GM19035 (cell line): ENCODE measurements around the gene KATNBL1.

Experiments
- ATAC-seq: cut with Tn5 transposase; IDR thresholded peaks from one replicate; pipeline ENCODE4 v1.9.1; 2021; ENCODE audit not compliant: unreplicated experiment

The KATNBL1 gene

GRCh38 chr15:34209421-34210282 lies at the start of gene KATNBL1:
Gene KATNBL1, minus strand, starts transcription at chr15:34210096. Its CDS starts 46,420 bp downstream, at chr15:34163676.
- ATAC-seq, result peak; percentile 90

GRCh38 chr15:34259566-34259965 lies 49.7 kb upstream of the KATNBL1 start:
- no peak for ATAC-seq

GRCh38 chr15:34258151-34258550 lies 48.3 kb upstream of the KATNBL1 start:
- no peak for ATAC-seq

- ATAC-seq, result no peak
Observed at GRCh38 chr15:34252545-34252944, 42.6 kb upstream of the KATNBL1 start.

- no peak for ATAC-seq
Observed at GRCh38 chr15:34248190-34248589, 38.3 kb upstream of the KATNBL1 start.

GRCh38 chr15:34246276-34246976 lies 36.5 kb upstream of the KATNBL1 start:
- ATAC-seq, result no peak

GRCh38 chr15:34243226-34243625 lies 33.3 kb upstream of the KATNBL1 start:
- no peak for ATAC-seq

- no peak for ATAC-seq
Observed at GRCh38 chr15:34242331-34242710, 32.4 kb upstream of the KATNBL1 start.

GRCh38 chr15:34241376-34242330 lies 31.8 kb upstream of the KATNBL1 start:
- ATAC-seq, result peak; percentile 68

GRCh38 chr15:34240537-34240936 lies 30.6 kb upstream of the KATNBL1 start:
- ATAC-seq, result no peak

GRCh38 chr15:34239151-34239808 lies 29.4 kb upstream of the KATNBL1 start:
- ATAC-seq, result no peak

- no peak for ATAC-seq
Observed at GRCh38 chr15:34233614-34234013, 23.7 kb upstream of the KATNBL1 start.

GRCh38 chr15:34223904-34224596 lies 14.2 kb upstream of the KATNBL1 start:
- ATAC-seq, result no peak

- no peak for ATAC-seq
Observed at GRCh38 chr15:34217587-34218225, 7.8 kb upstream of the KATNBL1 start.

- ATAC-seq, result no peak
Observed at GRCh38 chr15:34216527-34217270, 6.8 kb upstream of the KATNBL1 start.

GRCh38 chr15:34214135-34214534 lies 4.2 kb upstream of the KATNBL1 start:
- no peak for ATAC-seq

GRCh38 chr15:34213690-34214089 lies 3.8 kb upstream of the KATNBL1 start:
- no peak for ATAC-seq

GRCh38 chr15:34206011-34206410 lies 3.9 kb downstream of the KATNBL1 start:
- no peak for ATAC-seq

GRCh38 chr15:34203936-34204335 lies 6.0 kb downstream of the KATNBL1 start:
- ATAC-seq, result no peak
